ENCODE results near the gene FSTL5.

DNA sequence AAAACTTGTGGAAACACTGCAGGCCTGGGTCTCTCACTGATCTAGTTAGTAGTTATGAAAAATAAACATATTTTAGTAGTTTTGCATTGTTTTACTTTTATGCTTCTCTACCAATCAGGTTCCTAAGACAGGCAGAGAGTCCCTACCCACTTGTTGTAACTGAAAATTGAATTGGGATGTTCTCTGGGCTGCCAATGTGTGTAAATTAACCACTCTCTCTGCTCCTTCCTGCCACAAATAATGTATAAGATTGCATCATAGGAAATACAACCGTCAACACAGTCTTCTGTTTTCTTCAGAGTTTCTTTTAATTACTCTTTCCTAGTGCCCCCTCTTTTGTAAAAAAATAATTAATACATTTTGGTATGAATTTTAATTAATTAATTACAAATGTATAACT, 677.3 kb downstream of the FSTL5 start:
- TF ChIP-seq RFXANK (CRISPR knock-in tag; IDR thresholded peaks at IDR 0.05) (no peak), ZNF746 (CRISPR knock-in tag; IDR thresholded peaks at IDR 0.05) (no peak), ZNF501 (CRISPR knock-in tag; IDR thresholded peaks at IDR 0.05) (no peak), RAD21 (CRISPR knock-in tag; IDR thresholded peaks at IDR 0.05) (no peak), POLR2A (IDR thresholded peaks at IDR 0.05; ENCODE audit: insufficient read depth in 1 of 2, low read depth in 2 of 2, low read length in 2 of 2) (no peak), DNMT1 (CRISPR knock-in tag; IDR thresholded peaks at IDR 0.05) (no peak), MAFF (IDR thresholded peaks at IDR 0.05; ENCODE audit: low read depth, low read length) (no peak), ZNF777 (CRISPR knock-in tag; IDR thresholded peaks at IDR 0.05) (no peak), EP300 (IDR thresholded peaks at IDR 0.05; ENCODE audit: low read depth in 2 of 2, low read length in 2 of 2) (no peak), EP300 (CRISPR knock-in tag; IDR thresholded peaks at IDR 0.05; ENCODE audit: borderline replicate concordance) (no peak)
- TF ChIP-seq, protein P1, sequence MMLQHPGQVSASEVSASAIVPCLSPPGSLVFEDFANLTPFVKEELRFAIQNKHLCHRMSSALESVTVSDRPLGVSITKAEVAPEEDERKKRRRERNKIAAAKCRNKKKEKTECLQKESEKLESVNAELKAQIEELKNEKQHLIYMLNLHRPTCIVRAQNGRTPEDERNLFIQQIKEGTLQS (CRISPR knock-in tag; IDR thresholded peaks at IDR 0.05) = no peak
